Ramos (cell line): ENCODE data around the gene OR1N2.
"Not testable (repeated sequence)": the region's sequence is repeated elsewhere in the genome, so short reads cannot be mapped to it uniquely, and the experiment has no call there.

Source experiments
- in situ Hi-C: fragments of 300-500 bp; cut with MboI; formaldehyde crosslinking; loops from one replicate; pipeline ENCODE4 v1.14.3; 2022; ENCODE audit warnings: low sequenced_read_pairs; ENCODE audit not compliant: unreplicated experiment

The OR1N2 gene

GRCh38 chr9:122552812-122553211 is at the start of gene OR1N2:
Gene OR1N2, plus strand, starts transcription at chr9:122553112. Its CDS starts 100 bp downstream, at chr9:122553212.
- in situ Hi-C loops = no loop called here

GRCh38 chr9:122506964-122507363 is 45.9 kb upstream of the OR1N2 start:
- in situ Hi-C loops = no loop called here

GRCh38 chr9:122510502-122510901 is 42.4 kb upstream of the OR1N2 start, which contains the start of gene OR1J2:
Gene OR1J2, plus strand, starts transcription at chr9:122510802. Its CDS starts 0 bp downstream, at chr9:122510802.
- in situ Hi-C loops = no loop called here

GRCh38 chr9:122518226-122518625 is 34.7 kb upstream of the OR1N2 start:
- in situ Hi-C loops = no loop called here

GRCh38 chr9:122518841-122519240 is 34.1 kb upstream of the OR1N2 start, which contains the start of gene OR1J4:
Gene OR1J4, plus strand, starts transcription at chr9:122519141. Its CDS starts 0 bp downstream, at chr9:122519141.
- in situ Hi-C loops = no loop called here

- in situ Hi-C loops = no loop called here
These were observed 33.5 kb upstream of the OR1N2 start for GRCh38 chr9:122519376-122519775.

- in situ Hi-C loops = no loop called here
These were observed 26.3 kb upstream of the OR1N2 start for GRCh38 chr9:122526602-122527001.

GRCh38 chr9:122527193-122527592 is 25.7 kb upstream of the OR1N2 start, which contains the start of gene OR1N1:
Gene OR1N1, minus strand, starts transcription at chr9:122527293. Its CDS starts 0 bp downstream, at chr9:122527293.
- in situ Hi-C loops = no loop called here

- in situ Hi-C loops = not testable (repeated sequence)
These were observed 21.8 kb upstream of the OR1N2 start for GRCh38 chr9:122531157-122531556.

GRCh38 chr9:122536134-122536533 is 16.8 kb upstream of the OR1N2 start:
- in situ Hi-C loops = no loop called here

GRCh38 chr9:122537066-122537465 is 15.8 kb upstream of the OR1N2 start:
- in situ Hi-C loops = not testable (repeated sequence)

GRCh38 chr9:122538757-122539156 is 14.2 kb upstream of the OR1N2 start:
- in situ Hi-C loops = no loop called here

- in situ Hi-C loops = no loop called here
These were observed 6.7 kb upstream of the OR1N2 start for GRCh38 chr9:122546196-122546595.

- in situ Hi-C loops = no loop called here
These were observed 1.5 kb upstream of the OR1N2 start for GRCh38 chr9:122551371-122551770.

- in situ Hi-C loops = no loop called here
These were observed 8.5 kb downstream of the OR1N2 start for GRCh38 chr9:122561446-122561845.

GRCh38 chr9:122562134-122562760 is 9.3 kb downstream of the OR1N2 start:
- in situ Hi-C loops = no loop called here

GRCh38 chr9:122567901-122568300 is 15.0 kb downstream of the OR1N2 start:
- in situ Hi-C loops = no loop called here

- in situ Hi-C loops = no loop called here
These were observed 19.5 kb downstream of the OR1N2 start for GRCh38 chr9:122572456-122572855.

- in situ Hi-C loops = no loop called here
These were observed 27.0 kb downstream of the OR1N2 start for GRCh38 chr9:122579874-122580273.

GRCh38 chr9:122580360-122580759 is 27.4 kb downstream of the OR1N2 start:
- in situ Hi-C loops = no loop called here

- in situ Hi-C loops = not testable (repeated sequence)
These were observed 30.4 kb downstream of the OR1N2 start, which contains the start of gene OR1L8 for GRCh38 chr9:122583284-122583683. Gene OR1L8, minus strand, starts transcription at chr9:122583384. Its CDS starts 14,907 bp downstream, at chr9:122568477.
